SW 1271 (cell line): ENCODE measurements around the gene PBX2.
A peak's percentile ranks its signal among the peaks of the same experiment; 100 is the strongest.
"Not testable (repeated sequence)": the region's sequence is repeated elsewhere in the genome, so short reads cannot be mapped to it uniquely, and the experiment has no call there.

Source experiments
- DNase-seq, 2 experiments: peaks; one replicate each; lab custom pipeline; 2025; lab: John Stamatoyannopoulos, UW

PBX2 gene

DNA sequence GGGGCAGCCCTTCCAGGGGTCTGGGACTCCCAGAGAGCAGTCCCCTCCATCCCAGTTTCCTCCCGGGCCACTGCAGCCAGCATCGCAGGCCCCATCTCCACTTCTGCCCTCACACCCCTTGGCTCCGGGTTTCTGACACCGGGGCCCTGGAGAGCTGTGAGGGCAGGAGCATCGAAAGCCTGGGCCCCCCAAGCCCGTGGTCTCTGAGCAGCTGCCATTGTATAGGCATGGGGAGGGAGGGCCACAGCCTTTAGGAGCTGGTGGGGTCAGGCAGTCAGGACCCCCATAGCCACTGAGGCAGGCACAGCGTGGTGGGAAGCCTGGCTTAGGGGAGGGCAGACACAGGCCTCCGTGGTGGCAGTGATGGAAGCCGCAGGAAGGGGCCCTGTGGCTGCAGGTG is 12.2 kb upstream of the PBX2 start:
- DNase-seq: no peak

DNA sequence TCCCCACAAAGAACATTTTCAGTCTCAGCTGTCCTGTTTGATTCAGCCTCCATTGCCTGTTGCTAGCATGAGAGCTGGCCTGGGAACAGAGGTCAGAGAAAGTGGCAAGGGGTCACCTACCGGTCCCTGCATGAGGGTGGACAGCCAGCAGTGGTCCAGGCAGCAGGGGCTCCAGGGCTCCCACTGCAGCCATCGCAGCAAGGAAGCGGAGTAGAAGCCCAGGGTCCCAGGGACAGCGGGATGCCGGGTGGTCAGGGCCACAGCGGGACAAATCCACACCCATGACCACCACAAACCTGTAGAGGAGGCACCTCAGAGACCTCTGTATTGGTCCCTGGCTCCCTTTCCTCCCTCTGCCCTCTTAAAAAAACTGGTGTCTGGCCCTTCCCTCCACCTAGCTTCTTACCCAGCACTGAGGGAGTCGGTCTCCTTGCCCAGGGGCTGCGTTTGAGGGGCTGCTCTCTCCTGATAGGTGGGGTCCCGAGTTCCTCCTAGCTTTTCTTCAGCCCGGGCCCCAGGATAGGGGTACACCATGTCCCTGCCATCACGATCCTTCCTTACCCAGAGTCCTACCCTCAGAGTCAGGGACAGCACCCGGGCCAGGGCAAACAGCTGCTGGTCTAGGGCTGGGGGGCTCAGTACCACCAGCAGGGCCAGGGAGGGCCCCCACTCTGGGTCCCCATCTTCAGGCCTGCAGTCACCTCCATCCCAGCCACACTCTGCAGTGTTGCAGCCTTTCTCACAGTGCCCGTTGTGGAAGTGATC is 10.9 kb upstream of the PBX2 start:
- DNase-seq: no peak

DNA sequence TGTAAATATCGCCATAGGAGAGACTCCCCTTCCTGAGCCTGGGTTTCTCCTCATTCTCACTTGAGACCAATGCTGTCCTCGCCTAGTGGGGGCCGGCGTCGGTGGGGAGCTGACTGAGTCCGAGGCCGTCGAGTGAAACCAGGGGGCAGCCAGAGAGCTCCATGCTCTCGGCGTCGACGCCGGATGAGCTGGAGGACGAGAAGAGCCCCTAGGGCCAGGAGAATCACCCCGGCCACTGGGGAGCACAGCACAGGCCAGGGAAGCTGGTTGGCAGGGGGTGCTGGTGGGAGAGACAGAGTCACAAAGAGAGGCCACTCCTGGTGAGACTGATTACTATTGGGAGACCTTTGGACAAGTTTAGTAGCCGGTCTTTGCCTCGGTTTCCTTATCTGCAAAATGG is 8.9 kb upstream of the PBX2 start:
- no peak for DNase-seq

DNA sequence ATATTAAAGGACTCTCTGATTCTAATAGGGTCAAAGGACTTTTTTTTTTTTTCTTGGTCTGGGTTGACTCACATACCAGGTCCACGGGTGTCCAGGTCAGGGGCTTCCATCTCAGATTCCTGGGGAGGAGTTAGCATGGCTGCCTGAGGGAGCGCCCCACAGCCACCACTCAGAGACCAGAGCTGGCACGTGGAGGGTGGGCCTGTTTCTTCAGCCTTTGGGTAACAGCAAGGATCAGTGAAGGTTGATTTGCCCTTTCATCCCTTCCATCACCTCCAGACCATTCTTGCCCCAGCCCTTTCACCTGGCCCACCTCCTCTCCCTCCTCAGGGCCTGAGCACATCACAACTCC is 8.3 kb upstream of the PBX2 start:
- no peak for DNase-seq

DNA sequence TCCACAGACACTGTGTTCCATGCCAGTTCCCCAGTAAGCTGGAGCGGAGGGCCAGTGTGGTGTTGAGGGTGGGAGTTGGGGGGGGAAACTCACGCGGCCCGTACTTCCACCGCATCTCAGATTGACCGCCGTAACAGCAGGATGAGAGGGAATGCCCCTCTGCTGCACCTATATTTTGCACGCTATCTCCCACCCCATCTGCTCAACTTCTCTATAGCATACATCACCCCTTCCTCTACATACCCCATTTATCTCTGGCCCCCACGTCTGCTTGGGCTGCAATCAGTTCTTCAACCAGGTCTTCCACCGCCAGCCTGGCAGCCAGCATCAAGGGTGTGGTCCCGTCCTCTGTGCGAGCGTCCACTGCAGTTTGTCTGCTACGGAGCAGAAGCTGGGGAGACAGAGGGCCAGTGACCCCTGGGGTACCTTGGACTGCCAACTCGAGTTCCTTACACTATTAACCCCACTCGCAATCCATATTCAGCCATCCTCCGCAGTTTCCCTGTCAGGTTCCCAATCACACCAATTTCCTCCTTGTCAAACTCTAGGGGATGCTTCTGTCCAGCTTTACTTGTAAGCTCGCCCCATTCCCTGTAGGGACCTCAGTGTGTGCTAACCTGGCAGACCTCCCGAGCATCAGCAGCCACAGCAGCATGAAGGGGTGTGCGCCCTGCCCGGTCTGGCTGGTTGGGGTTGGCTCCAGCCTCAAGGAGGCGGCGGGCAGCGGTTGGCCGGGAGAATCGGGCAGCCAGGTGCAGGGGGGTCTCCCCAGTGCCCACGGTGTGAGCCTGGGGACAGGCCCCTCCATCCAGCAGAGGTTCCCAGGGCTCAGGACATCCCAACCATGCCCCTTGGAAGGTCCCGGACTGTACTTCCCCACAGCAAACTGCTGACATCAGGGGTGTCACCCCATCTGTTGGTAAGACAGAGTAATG is 6.9 kb upstream of the PBX2 start:
- DNase-seq: peak in 1 of 2 experiments; percentile 55

DNA sequence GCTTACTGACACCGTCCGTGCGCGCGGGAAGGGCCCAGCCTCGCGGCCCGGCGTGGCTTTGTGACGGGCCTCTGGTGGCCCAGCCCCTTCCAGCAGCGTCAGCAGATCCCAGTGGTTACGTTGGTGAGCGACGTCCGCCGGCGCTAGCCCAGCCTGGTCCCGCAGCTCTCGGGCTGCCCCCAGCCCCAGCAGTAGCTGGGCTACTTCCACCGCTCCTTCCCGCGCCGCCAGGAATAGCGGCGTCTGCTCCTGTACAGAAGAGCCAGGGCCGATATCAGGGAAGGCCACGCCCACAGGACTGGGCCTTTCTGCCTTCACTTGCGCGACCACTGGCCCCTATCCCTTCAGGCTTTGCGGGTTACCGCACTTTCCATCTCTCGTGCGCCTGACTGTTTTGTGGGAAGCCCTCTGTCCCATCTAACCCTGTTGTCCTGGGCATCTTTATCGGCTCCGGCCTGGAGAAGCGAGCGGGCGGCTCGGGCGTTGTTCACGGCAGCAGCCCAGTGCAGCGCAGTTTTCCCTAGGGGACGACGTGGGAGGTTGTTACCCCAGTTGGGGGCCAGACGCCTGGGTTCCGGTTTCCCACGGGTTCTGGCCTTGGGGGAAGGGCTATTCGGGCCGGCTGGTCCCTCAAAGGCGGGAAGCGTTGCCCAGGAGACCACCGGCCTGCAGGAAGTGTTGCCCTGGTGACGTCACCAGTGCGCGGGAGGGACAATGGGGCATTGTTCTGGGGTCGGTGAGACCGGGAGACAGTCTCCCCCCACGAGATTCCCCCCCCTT is 6.1 kb upstream of the PBX2 start:
- DNase-seq: peak; percentile 83 to 94

DNA sequence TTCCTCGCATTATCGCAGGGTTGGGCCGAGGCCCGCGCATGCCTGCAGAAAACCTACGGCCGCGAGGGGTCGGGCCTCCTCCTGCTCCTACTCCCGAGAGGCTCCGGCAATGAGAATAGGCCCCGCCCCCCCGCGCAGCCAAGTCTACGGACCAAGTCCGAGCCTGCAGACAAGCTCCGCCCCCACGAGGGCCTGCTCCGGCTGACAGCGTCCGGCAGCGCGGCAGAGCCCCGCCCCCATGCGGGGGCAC is 5.6 kb upstream of the PBX2 start:
- peak; percentile 99 for DNase-seq

DNA sequence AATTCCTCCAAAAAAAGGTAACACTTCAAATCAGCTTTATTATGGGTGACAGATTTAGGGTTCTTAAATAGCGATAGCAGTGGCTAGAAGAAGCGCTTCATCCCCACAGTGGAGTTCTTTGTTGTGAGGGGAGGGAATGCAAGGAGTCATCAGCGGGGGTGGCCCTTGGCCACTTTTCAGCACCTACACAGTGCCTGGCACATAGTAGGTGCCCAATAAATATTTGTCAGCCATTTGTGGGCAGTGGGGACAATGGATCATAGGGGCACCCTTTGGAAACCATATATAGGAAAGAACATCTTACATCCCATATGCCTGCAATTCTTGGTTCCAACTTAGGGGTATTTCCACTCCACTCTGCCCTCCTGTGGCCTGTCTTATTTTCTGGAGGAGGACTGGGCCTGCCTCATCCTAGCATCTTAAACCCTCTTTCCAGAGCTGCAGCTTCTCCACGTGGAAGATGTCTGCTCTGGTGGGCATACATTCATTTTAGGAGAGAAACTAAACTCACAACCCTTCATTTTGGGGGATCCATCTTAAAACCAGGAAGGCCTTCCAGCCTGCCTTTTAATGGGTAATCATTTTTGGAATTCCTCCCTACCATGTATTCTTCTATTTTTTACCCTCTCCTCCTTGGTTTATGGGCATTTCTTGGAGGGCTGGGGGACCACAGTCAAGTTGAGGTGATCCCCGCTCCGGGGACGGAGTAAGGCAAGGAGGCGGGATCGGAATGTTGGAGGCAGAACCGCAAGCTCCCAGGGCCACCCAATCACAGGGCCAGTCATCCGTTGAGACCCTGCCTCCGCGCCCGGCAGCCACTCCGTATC is 5.0 kb upstream of the PBX2 start:
- peak; percentile 44 to 51 for DNase-seq

DNA sequence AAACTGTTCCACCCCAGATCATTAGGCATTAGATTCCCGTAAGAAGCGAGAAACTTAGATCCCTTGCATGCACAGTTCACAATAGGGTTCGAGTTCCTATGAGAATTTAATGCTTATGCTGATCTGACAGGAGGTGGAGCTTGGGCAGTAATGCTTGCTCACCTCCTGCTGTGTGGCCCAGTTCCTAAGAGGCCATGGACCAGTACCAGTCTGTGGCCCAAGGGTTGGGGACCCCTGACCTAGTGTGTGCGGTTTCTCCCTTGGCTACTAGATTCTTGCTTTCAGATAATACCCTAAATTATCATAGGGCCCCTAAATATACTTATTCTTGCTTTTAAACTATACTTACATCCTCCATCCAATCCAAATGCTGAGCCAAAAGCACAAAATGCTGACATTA is 4.4 kb upstream of the PBX2 start:
- DNase-seq: no peak

DNA sequence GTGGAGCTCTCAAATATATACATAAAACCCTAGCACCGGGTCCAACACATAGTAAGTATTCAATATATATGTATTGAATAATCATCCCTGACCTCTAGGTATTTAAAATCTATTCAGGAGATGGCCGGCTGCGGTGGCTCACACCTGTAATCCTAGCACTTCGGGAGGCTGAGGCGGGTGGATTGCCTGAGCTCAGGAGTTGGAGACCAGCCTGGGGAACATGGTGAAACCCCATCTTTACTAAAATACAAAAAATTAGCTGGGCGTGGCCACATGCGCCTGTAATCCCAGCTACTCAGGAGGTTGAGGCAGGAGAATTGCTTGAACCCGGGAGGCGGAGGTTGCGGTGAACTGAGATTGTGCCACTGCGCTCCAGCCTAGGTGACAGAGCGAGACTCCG is 3.1 kb upstream of the PBX2 start:
- DNase-seq: not testable (repeated sequence)

DNA sequence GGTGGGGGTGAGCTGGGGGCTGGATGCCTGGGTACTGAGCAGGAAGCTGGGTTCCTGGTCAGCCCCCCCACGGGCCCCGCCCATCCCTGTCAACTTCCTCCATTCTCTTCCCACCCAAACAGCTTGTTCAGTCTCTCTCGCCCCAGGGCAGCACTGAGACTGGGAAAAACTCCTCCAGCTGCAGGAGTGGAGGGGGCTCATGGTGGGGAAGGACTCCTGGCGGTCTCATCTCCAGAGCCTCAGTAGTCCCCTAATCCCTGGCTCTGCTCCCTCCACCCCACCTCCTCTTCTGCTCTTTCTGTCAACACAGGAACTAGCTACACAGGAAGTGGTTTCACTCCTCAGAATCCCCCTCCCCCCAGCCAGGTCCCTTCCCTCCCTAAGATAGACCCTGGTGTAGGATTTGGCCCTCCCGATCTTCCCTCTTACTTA is 2.6 kb upstream of the PBX2 start, which contains the start of gene GPSM3:
GPSM3 (minus strand) TSS at position 36 of the 432 bp plus-strand sequence. CDS start 130 bp downstream, outside the sequence.
- DNase-seq: peak in 1 of 2 experiments; percentile 23

DNA sequence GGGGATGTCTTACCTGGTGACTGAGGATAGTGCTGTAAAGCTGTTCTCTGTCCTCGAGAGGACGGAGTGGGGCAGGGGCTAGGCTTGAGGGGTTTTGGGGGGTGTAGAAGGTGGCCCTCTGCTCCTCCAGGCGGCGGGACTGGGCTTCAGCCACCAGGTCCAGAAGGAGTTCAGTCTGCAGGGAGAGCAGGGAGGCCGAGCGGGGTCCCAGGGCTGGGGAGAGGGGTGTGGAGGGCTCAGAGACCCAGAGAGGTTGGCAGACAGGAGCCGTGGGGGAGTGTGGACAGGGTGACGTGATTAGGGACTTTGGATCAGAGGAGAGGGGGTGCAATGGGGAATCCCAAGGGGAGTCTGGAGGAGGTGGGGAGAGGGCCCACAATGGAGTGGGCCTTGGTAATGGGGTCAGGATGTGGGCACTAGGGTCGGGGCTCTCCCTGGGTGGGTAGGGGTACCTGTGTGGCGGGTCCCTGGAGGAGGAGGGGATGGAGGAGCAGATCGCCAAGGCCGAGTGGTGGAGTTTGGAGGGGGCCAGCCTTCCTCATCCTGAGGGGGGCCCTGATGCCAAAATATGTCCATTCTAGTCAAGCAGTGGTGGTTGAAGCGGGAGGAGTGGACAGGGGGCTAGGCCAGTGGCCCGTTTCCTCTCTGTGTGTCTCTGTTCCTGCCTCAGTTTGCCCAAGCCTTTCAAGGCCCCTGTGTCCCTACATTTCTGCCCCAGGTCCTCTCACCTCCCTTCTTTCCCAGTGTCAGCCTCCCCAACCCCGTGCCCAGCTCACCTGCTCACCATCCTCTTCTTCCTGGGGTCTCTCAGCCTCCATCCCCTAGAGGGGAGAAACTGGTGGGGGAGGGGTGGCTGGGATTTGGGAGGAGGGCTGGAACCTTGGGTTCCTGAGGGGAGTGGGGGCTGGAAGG is 1.9 kb upstream of the PBX2 start:
- DNase-seq: no peak

DNA sequence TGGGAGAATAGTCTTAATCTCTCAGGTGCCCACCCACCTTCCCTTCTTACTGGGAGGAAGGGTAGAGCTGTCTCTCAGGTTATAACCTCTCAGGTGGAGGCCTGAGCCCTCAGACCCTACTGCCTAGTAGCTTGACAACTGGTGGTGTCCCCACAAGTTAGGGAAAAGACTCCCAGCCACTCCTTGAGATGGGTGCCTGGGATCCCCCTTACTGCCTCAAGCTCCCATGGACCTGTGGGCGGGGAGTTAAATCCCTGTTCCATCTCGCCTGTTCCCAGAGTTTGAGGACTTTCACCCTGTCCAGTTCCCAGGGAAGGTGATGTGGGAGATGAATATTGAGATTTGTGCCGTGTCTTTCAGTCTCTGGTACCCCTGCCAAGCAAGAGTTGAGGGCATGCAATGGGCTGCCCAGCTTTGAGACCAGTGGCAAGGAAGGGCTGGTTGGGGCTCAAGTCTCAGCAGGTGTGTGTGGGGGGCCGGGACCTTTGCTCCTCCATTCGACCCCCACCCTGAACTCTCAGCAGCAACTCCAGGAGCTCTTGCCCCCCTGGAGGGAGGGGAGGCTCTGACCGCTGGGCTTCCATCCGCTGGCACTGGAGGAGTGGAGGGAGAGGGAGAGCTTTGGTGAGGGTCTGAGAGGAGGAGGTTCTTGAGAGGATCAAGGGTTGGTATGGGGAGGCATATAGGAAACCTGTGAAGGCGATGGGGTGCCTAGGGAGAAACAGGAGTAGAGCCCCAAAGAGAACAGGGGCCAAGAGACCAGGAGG is 1.1 kb upstream of the PBX2 start:
- DNase-seq: no peak

DNA sequence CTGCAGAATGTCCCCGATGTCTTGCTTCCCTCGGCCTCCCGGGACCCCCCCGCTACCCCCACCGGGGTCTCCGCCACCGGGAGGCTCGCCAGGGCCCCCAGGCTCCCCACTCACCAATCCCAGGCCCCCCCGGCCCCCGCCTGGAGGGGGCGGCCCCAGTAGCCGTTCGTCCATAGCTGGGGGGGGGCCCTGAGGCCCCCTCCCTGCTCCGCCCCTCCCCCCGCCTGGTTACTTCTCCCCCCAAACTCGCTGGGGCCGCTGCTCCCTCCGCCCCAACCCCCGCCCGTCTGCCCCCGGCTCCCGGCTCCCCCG is 304 bp downstream of the PBX2 start:
- no peak for DNase-seq

DNA sequence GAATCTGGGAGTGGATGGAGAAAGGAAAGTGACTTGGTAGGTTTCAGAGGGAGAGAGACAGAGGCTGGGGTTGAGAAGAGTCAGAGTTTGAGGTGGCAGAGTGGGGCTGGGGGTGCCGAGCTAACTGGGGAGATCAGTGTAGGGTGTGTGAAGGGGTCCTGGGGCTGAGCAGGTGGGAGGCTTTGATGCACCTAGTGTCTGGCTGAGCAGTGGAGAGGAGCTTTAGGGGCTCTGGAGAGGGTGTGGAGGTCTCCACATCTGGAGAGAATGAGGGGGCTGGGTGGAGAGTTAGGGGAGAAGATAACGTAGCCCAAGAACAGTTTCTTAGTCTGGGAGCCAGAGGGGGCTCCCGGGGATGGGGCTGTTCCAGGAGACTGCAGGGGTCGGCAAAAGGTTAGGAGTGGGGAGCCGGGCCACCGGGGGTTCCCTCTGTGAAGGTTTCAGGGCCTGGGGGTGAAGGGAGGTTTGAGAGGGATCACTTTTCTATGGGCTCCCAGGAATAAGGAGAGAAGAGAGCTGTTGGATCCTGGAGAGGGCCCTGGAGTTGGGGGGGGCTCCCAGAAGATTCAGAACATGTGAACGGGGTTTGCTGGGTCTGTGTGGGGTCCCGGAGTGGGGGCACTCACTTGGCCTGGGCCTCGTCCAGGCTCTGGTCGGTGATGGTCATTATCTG is 797 bp downstream of the PBX2 start:
- DNase-seq: no peak

DNA sequence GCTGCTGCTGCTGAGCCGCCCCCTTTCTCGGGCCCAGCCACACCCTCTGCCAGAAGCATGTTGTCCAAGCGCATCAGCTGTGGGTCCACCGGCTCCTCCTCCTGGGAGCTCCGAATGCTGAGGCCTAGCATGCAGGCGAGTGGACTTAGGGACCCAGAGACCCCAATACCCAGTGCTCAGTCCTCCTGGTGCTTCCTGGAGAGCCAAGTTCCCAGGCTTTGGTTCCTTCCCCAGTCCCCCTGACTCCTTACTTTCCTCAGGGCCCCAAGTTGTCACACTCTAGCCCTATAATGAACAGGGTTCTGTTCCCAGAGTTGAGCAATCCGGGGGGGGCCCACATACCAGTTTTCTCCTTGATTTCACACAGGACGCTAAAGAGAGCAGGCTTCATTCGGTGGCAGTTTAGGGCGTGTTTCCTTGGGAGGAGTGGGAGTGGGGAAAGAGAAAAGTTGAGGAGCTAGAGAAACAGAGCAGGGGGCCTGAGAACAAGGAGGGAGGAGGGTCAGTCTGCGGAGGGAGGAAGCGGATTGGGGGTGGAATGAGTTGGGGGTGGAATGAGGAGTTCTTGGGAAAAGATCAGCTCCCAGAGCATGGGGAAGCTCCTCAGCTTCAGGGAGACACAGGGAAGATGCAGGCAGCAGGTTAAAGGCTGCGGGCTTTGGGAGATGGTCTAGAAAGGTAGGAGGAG is 1.5 kb downstream of the PBX2 start:
- no peak for DNase-seq

DNA sequence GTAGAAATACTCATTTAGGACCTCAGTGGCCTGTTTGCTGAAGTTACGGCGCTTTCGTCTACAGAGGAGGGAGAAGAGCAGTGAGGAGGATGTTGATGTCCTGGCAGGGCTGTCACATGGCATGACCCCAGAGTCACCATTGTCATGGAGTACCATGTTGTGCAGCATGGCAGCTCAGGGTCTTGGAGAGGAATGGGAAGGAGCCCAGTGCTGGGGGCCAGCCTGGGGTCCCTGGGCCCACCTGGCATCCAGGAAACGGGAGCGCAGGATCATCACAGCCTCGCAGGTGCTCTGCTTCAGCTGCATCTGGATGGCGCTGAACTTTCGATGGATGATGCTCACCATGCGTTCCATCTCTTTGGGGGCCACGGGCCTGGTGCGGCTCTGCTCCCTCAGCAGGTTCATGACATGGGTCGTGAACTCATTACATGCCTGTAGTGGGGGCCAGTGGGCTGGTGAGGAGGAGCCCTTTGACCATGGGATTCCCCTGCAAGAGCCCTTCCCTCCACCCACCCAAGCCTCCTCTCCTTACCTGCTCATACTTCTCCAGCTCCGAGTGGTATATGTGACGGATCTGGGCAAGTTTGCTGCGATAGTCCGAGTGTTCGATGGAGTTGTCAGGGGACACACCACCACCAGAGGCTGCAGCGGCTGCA is 2.1 kb downstream of the PBX2 start:
- DNase-seq: not testable (repeated sequence)

DNA sequence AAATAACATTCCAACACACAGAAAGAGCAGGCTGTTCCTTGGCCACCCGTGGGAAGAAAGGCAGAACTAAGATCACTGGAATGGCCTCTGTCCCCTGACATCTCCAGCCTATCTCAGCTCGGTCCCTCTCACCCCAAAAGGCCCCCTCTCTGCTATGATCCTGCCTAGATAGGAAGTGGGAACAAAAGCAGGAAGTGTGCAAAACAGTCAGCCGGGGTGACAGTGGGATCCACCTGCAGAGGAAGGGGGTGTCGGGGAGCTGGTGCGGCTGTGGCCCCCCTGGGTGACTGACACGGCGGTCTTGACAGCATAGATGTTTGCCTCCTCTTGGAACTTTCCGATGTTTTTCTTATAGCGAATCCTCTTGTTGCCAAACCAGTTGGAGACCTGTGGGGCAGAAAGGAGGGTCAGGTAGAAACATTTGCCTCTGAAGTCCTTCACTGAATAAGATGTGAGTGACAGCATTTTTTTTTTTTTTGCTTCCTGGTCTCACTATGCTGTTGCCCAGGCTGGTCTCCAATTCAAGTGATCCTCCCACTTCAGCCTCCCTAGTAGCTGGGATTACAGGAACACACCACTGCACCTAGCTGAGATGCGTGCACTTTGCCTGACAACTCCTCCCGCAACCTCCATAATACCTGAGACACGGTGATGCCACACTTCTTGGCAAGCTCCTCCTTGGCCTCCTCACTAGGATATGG is 2.8 kb downstream of the PBX2 start:
- DNase-seq: no peak
